Astrocyte (in vitro differentiated cells and primary cell): ENCODE results near the gene IL17D. TPM values are rescaled to one million over a fixed set of nuclear protein-coding genes. Genes with fewer than 3 reads are reported as not detected.

Source experiments
- DNase-seq: peaks from one replicate; pipeline ENCODE4 v3.0.0-alpha.2; 2010; ENCODE audit warnings: low read depth
- FAIRE-seq: peaks from 2 replicates; lab custom pipeline; 2011; peaks lifted over from hg19 to GRCh38; lab: Jason Lieb, UNC
- H2AFZ ChIP-seq: 2 replicates; pipeline ENCODE4 v1.6.0; 2012; ENCODE audit warnings: low read depth, low read length, inconsistent platforms
- H3K27ac ChIP-seq: 2 replicates; pipeline ENCODE4 v1.5.1; 2011; ENCODE audit warnings: low read depth, low read length, inconsistent platforms
- H3K27me3 ChIP-seq: 2 replicates; pipeline ENCODE4 v1.6.0; 2011; ENCODE audit warnings: low read length, inconsistent platforms; ENCODE audit not compliant: insufficient read depth
- H3K36me3 ChIP-seq: 2 replicates; pipeline ENCODE4 v1.5.1; 2011; ENCODE audit warnings: low read length, inconsistent platforms; ENCODE audit not compliant: insufficient read depth
- H3K4me1 ChIP-seq: 2 replicates; pipeline ENCODE4 v1.5.1; 2011; ENCODE audit warnings: low read length, inconsistent platforms; ENCODE audit not compliant: insufficient read depth
- H3K4me2 ChIP-seq: 2 replicates; pipeline ENCODE4 v1.6.0; 2012; ENCODE audit warnings: low read length, inconsistent platforms
- H3K4me3 ChIP-seq: 2 replicates; pipeline ENCODE4 v1.5.1; 2011; ENCODE audit warnings: low read depth, mild to moderate bottlenecking, low read length, inconsistent platforms; ENCODE audit not compliant: insufficient read depth
- H3K79me2 ChIP-seq: 2 replicates; pipeline ENCODE4 v1.6.0; 2012; ENCODE audit warnings: mild to moderate bottlenecking, low read length, inconsistent platforms; ENCODE audit not compliant: insufficient read depth
- H3K9ac ChIP-seq: 2 replicates; pipeline ENCODE4 v1.6.0; 2012; ENCODE audit warnings: mild to moderate bottlenecking, low read length, inconsistent platforms
- H3K9me3 ChIP-seq: 2 replicates; pipeline ENCODE4 v1.5.1; 2012; ENCODE audit warnings: low read depth, mild to moderate bottlenecking, low read length, inconsistent platforms; ENCODE audit not compliant: insufficient read depth
- H4K20me1 ChIP-seq: 2 replicates; pipeline ENCODE4 v1.6.0; 2012; ENCODE audit warnings: low read length, inconsistent platforms; ENCODE audit not compliant: insufficient read depth
- H3K27ac Mint-ChIP-seq: one replicate; pipeline ENCODE4 v1.8.0; 2021; ENCODE audit warnings: mild to moderate bottlenecking, mixed read lengths; ENCODE audit not compliant: unreplicated experiment
- H3K27me3 Mint-ChIP-seq: one replicate; pipeline ENCODE4 v1.8.0; 2021; ENCODE audit warnings: low read depth, mixed read lengths; ENCODE audit not compliant: unreplicated experiment
- H3K36me3 Mint-ChIP-seq: one replicate; pipeline ENCODE4 v1.8.0; 2021; ENCODE audit warnings: low read depth, mixed read lengths; ENCODE audit not compliant: unreplicated experiment
- H3K4me1 Mint-ChIP-seq: one replicate; pipeline ENCODE4 v1.8.0; 2021; ENCODE audit warnings: low read depth, mixed read lengths; ENCODE audit not compliant: unreplicated experiment
- H3K4me3 Mint-ChIP-seq: one replicate; pipeline ENCODE4 v1.8.0; 2021; ENCODE audit warnings: mild to moderate bottlenecking, moderate library complexity, mixed read lengths; ENCODE audit not compliant: unreplicated experiment
- H3K9me3 Mint-ChIP-seq: one replicate; pipeline ENCODE4 v1.8.0; 2021; ENCODE audit warnings: mild to moderate bottlenecking, mixed read lengths; ENCODE audit not compliant: unreplicated experiment
- EZH2 ChIP-seq: IDR thresholded peaks from 2 replicates; pipeline ENCODE4 v1.6.1; 2012; ENCODE audit warnings: mild to moderate bottlenecking, low read length, inconsistent platforms; ENCODE audit not compliant: insufficient read depth
- total RNA-seq: library from RNA; stranded (reverse); gene quantifications from 2 replicates; pipeline ENCODE4 v1.2.1, GENCODE V29; 2021
- TF ChIP-seq, protein P1 (sequence below): IDR thresholded peaks from 2 replicates; pipeline ENCODE4 v1.5.1; 2011; ENCODE audit warnings: low read depth, mild to moderate bottlenecking, inconsistent platforms, low read length, moderate library complexity; ENCODE audit not compliant: insufficient read depth

Gene IL17D
- total RNA-seq, 1 donor from 2014 or later = 1.9 TPM

DNA sequence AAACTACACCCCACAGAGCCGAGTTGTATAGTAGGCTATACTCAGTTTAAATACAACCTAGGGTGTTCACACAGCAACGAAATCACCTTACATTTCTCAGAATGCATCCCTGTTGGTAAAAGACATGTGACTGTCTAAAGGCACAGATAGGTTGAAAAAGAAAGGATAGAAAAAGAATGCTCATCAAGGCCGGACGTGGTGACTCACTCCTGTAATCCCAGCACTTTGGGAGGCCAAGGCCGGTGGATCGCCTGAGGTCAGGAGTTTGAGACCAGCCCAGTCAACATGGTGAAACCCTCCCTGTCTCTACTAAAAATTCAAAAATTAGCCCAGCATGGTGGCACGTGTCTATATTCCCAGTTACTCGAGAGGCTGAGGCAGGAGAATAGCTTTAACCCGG, 3.8 kb upstream of the IL17D start:
- Histone ChIP-seq H3K4me2 (no peak overlapping the region), H3K27ac (no peak overlapping the region), H3K9ac (no peak overlapping the region), H4K20me1 (no peaks in the 10 kb centered on the region), H3K79me2 (no peaks in the 10 kb centered on the region), H3K36me3 (no peaks in the 10 kb centered on the region), H3K27me3 (peaks cover 16% of the 10 kb centered on the region), H3K4me3 (no peak overlapping the region), H2AFZ (no peak overlapping the region), H3K4me1 (peaks cover 10% of the 10 kb centered on the region), H3K9me3 (no peaks in the 10 kb centered on the region)
- TF ChIP-seq EZH2 = no peak
- TF ChIP-seq, protein P1, sequence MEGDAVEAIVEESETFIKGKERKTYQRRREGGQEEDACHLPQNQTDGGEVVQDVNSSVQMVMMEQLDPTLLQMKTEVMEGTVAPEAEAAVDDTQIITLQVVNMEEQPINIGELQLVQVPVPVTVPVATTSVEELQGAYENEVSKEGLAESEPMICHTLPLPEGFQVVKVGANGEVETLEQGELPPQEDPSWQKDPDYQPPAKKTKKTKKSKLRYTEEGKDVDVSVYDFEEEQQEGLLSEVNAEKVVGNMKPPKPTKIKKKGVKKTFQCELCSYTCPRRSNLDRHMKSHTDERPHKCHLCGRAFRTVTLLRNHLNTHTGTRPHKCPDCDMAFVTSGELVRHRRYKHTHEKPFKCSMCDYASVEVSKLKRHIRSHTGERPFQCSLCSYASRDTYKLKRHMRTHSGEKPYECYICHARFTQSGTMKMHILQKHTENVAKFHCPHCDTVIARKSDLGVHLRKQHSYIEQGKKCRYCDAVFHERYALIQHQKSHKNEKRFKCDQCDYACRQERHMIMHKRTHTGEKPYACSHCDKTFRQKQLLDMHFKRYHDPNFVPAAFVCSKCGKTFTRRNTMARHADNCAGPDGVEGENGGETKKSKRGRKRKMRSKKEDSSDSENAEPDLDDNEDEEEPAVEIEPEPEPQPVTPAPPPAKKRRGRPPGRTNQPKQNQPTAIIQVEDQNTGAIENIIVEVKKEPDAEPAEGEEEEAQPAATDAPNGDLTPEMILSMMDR = no peak
- FAIRE-seq (no peak), DNase-seq (no peak)
- Mint-ChIP-seq H3K36me3 (no peaks in the 10 kb centered on the region), H3K4me3 (no peak overlapping the region), H3K27ac (no peak overlapping the region), H3K9me3 (no peaks in the 10 kb centered on the region), H3K4me1 (no peaks in the 10 kb centered on the region), H3K27me3 (peaks cover 22% of the 10 kb centered on the region)

DNA sequence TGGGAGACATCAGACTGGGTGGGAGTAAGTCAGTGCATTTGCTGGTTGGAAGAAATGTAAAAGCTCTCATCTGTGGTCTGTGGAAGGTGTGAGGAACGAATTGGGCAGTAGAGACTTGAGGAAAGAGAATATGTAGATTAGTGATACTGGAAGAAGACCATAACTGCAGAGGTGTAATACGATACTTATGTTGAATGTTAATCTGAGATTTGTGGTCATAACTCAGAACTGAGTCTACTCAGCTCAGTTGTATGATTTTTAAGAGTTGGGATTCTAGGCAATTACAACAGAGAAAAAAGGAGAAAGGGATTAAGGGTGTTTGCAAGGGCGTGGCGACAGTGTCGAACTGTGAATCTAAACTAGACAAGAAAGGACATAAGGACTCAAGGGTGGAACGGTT, 3.2 kb upstream of the IL17D start:
- no peaks in the 10 kb centered on the region for H3K36me3 ChIP-seq
- H2AFZ ChIP-seq = no peak overlapping the region
- no peak overlapping the region for H3K9ac ChIP-seq
- H3K27me3 ChIP-seq = peaks cover 16% of the 10 kb centered on the region
- TF ChIP-seq, protein P1 = no peak
- no peak for TF ChIP-seq EZH2
- no peak for DNase-seq
- no peak overlapping the region for H3K4me3 Mint-ChIP-seq
- no peak for FAIRE-seq
- H3K4me3 ChIP-seq = no peak overlapping the region
- no peaks in the 10 kb centered on the region for H3K36me3 Mint-ChIP-seq
- no peaks in the 10 kb centered on the region for H3K9me3 Mint-ChIP-seq
- H4K20me1 ChIP-seq = no peaks in the 10 kb centered on the region
- no peak overlapping the region for H3K27ac ChIP-seq
- H3K4me1 ChIP-seq = peaks cover 10% of the 10 kb centered on the region
- no peak overlapping the region for H3K4me2 ChIP-seq
- no peaks in the 10 kb centered on the region for H3K9me3 ChIP-seq
- H3K27me3 Mint-ChIP-seq = peaks cover 22% of the 10 kb centered on the region
- H3K4me1 Mint-ChIP-seq = no peaks in the 10 kb centered on the region
- H3K27ac Mint-ChIP-seq = no peak overlapping the region
- H3K79me2 ChIP-seq = no peaks in the 10 kb centered on the region

DNA sequence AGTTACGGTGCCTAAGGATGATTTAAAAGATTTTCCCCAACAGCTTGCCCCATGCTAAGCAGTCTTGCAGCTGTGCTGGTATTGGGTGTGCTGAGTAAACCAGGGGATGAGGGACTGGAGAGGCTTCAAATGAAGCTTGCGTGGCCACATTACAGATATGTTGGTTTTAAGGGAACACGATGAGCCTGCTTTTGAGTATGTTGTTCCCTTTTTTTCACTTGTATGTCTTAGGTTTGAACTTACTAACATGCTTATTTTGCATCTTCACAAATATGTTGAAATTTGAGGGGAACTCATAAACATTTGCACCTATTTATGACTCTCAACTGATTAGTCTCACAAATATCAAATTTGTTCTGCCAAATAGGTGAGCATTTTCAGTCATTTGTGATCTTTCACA, 2.0 kb upstream of the IL17D start:
- Histone ChIP-seq H3K9ac (no peak overlapping the region), H2AFZ (no peak overlapping the region), H3K27me3 (peaks cover 16% of the 10 kb centered on the region), H3K4me1 (peaks cover 10% of the 10 kb centered on the region), H3K36me3 (no peaks in the 10 kb centered on the region), H3K79me2 (no peaks in the 10 kb centered on the region), H4K20me1 (no peaks in the 10 kb centered on the region), H3K27ac (no peak overlapping the region), H3K4me3 (no peak overlapping the region), H3K4me2 (no peak overlapping the region), H3K9me3 (no peaks in the 10 kb centered on the region)
- H3K4me3 Mint-ChIP-seq = no peak overlapping the region
- peaks cover 29% of the 10 kb centered on the region for H3K27me3 Mint-ChIP-seq
- no peak for DNase-seq
- no peak overlapping the region for H3K27ac Mint-ChIP-seq
- no peaks in the 10 kb centered on the region for H3K4me1 Mint-ChIP-seq
- H3K9me3 Mint-ChIP-seq = no peaks in the 10 kb centered on the region
- no peak for TF ChIP-seq EZH2
- TF ChIP-seq, protein P1 = no peak
- FAIRE-seq = no peak
- no peaks in the 10 kb centered on the region for H3K36me3 Mint-ChIP-seq
